SU-DHL-6 (cell line): ENCODE results near the gene GSN.

Experiments used
- H2AFZ ChIP-seq: fragments of 200-600 bp; sonication (generic); 2 replicates; pipeline ENCODE4 v1.6.1; 2014; ENCODE audit warnings: low read depth, mild to moderate bottlenecking, moderate library complexity, mixed read lengths, antibody characterized with exemption, low read length; ENCODE audit not compliant: severe bottlenecking
- H3F3A ChIP-seq: fragments of 200-600 bp; shearing (Covaris generic); 2 replicates; pipeline ENCODE4 v1.6.0; 2016; ENCODE audit warnings: antibody characterized with exemption, mild to moderate bottlenecking; ENCODE audit not compliant: insufficient read depth
- H3K27ac ChIP-seq: fragments of 200-600 bp; sonication (generic); 2 replicates; pipeline ENCODE4 v1.5.1; 2016; ENCODE audit warnings: low read depth, mild to moderate bottlenecking, low read length, moderate library complexity, mixed read lengths
- H3K27me3 ChIP-seq: fragments of 200-600 bp; sonication (generic), shearing (Covaris generic); 2 replicates; pipeline ENCODE4 v1.6.0; 2014; ENCODE audit warnings: mild to moderate bottlenecking, low read length
- H3K36me3 ChIP-seq: fragments of 200-600 bp; sonication (generic); 2 replicates; pipeline ENCODE4 v1.6.1; 2014; ENCODE audit warnings: mild to moderate bottlenecking, low read length, mixed read lengths
- H3K4me2 ChIP-seq: fragments of 300-600, 200-600 bp; shearing (Covaris generic), sonication (generic); 2 replicates; pipeline ENCODE4 v1.6.0; 2014; ENCODE audit warnings: low read length, low read depth, mild to moderate bottlenecking; ENCODE audit not compliant: poor library complexity, severe bottlenecking
- H3K4me3 ChIP-seq: fragments of 200-600 bp; sonication (generic); 2 replicates; pipeline ENCODE4 v1.5.1; 2014; ENCODE audit warnings: antibody characterized with exemption, low read length, mild to moderate bottlenecking, mixed read lengths; ENCODE audit not compliant: insufficient read depth, poor library complexity, severe bottlenecking
- H3K79me2 ChIP-seq: fragments of 200-600 bp; sonication (generic); 2 replicates; pipeline ENCODE4 v1.6.1; 2014; ENCODE audit warnings: mild to moderate bottlenecking, low read length, moderate library complexity; ENCODE audit not compliant: insufficient read depth
- H3K9ac ChIP-seq: fragments of 200-600 bp; sonication (generic); 2 replicates; pipeline ENCODE4 v1.7.0; 2014; ENCODE audit warnings: mild to moderate bottlenecking, low read length
- H3K9me2 ChIP-seq: fragments of 200-600 bp; sonication (generic); replicated peaks from 2 replicates; pipeline ENCODE4 v1.6.1; 2014; ENCODE audit warnings: low read length; ENCODE audit not compliant: insufficient read depth
- H3K9me3 ChIP-seq: fragments of 200-600 bp; sonication (generic); 2 replicates; pipeline ENCODE4 v1.6.1; 2014; ENCODE audit warnings: low read length, mixed read lengths; ENCODE audit not compliant: insufficient read depth
- H4K20me1 ChIP-seq: fragments of 200-600 bp; sonication (generic); 2 replicates; pipeline ENCODE4 v1.6.1; 2014; ENCODE audit warnings: low read depth, mild to moderate bottlenecking, antibody characterized with exemption, low read length, moderate library complexity, mixed read lengths
- EZH2phosphoT487 ChIP-seq: fragments of 200-600 bp; sonication (generic), shearing (Covaris generic); conservative IDR thresholded peaks from 2 replicates; pipeline ENCODE4 v1.6.1; 2018; ENCODE audit warnings: mild to moderate bottlenecking, antibody characterized with exemption, low read length, moderate library complexity, mixed read lengths
- TF ChIP-seq, protein P1 (sequence below): fragments of 200-600 bp; sonication (generic); IDR thresholded peaks from one replicate; pipeline ENCODE4 v1.5.1; 2017; ENCODE audit warnings: antibody characterized with exemption, mild to moderate bottlenecking, low read length, moderate library complexity; ENCODE audit not compliant: insufficient read depth, poor library complexity, severe bottlenecking

The GSN gene

DNA sequence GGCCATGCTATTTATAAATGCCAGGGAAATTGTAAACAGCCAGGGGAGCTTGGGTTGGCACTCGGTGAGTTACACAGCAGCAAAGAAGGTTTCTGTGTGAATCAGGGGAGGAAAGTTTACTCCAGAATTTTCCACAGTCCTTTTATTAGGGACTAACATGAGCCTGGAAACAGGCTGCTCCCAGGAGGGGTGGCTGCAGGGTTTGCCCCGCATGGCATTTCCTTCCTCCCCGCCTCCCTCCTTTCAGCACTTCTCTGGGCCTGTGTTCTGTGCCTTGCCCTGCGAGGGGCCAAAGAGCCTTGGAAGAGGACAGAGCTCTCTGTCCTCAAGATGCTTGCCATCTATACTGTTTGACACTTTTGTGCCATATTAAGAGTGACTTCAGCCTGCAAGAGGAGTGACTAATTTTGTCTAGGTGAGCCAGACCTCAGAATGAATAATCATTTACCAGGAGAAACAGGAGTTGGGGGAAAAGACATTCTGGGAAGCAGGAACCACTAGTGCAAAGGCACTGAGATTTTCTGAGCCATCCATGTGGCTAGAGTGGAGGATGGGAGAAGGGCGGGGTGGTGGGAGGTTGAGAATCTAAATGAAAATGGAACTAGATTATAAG, 1.8 kb downstream of the GSN start:
- Histone ChIP-seq H3K27ac (no peak overlapping the region), H3K9ac (no peak overlapping the region), H3F3A (no peaks in the 10 kb centered on the region), H3K9me2 (no peaks in the 10 kb centered on the region), H4K20me1 (no peaks in the 10 kb centered on the region), H3K9me3 (no peaks in the 10 kb centered on the region), H3K4me3 (no peak overlapping the region), H3K27me3 (no peaks in the 10 kb centered on the region), H3K36me3 (no peaks in the 10 kb centered on the region), H3K4me2 (no peak overlapping the region), H3K79me2 (no peaks in the 10 kb centered on the region), H2AFZ (no peak overlapping the region)
- TF ChIP-seq, protein P1, sequence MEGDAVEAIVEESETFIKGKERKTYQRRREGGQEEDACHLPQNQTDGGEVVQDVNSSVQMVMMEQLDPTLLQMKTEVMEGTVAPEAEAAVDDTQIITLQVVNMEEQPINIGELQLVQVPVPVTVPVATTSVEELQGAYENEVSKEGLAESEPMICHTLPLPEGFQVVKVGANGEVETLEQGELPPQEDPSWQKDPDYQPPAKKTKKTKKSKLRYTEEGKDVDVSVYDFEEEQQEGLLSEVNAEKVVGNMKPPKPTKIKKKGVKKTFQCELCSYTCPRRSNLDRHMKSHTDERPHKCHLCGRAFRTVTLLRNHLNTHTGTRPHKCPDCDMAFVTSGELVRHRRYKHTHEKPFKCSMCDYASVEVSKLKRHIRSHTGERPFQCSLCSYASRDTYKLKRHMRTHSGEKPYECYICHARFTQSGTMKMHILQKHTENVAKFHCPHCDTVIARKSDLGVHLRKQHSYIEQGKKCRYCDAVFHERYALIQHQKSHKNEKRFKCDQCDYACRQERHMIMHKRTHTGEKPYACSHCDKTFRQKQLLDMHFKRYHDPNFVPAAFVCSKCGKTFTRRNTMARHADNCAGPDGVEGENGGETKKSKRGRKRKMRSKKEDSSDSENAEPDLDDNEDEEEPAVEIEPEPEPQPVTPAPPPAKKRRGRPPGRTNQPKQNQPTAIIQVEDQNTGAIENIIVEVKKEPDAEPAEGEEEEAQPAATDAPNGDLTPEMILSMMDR = no peak
- TF ChIP-seq EZH2phosphoT487 = no peak

DNA sequence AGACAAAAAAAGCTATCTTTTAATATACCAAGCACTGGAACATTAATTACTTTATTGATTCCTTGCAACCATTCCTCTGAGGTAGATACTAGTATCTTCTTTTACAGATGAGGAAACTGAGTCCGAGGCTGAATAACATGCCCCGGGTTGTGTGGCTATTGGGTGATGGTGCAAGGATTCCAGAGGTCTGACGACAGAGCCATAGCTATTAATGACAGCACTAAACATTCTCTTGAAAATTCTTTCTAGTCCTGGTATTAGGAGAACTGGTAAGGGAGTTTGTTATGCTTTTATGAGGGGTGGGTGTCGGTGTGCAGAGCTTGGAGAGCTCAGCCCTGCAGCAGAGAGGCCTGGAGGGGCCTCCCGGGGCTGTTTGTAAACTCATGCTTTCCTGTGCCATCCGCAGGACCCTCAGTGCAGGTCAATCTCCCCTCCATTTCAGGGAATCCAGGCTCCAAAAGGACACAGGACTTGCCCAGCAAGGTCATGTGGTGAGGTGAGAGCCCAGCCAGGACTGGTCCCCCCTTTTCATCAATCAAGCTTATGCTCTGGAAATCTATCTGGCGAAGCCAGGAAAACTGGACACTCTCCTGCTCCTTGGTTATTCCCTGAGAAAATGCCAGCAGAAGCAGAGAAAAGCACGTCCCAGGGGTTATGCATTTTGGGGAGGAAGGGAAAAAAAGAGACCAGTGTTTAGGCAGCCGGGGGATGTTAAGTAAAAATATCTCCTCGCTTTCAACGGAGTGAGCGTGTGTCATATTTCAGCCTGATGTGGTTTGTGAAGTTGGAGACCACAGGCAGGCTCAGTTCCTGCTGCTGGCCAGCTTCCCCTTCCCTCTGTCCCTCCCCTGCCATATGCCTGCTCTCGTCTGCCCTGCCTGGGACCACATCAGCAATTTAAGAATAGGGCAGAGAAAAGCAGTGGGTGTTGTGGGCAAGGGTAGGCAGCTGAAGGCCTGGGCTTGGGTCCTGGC, 3.7 kb downstream of the GSN start:
- no peaks in the 10 kb centered on the region for H3K9me2 ChIP-seq
- H3K4me3 ChIP-seq = no peak overlapping the region
- no peak overlapping the region for H3K9ac ChIP-seq
- no peaks in the 10 kb centered on the region for H3K79me2 ChIP-seq
- no peaks in the 10 kb centered on the region for H3K9me3 ChIP-seq
- no peaks in the 10 kb centered on the region for H3F3A ChIP-seq
- no peaks in the 10 kb centered on the region for H3K36me3 ChIP-seq
- no peak overlapping the region for H2AFZ ChIP-seq
- no peak overlapping the region for H3K27ac ChIP-seq
- no peak overlapping the region for H3K4me2 ChIP-seq
- H4K20me1 ChIP-seq = no peaks in the 10 kb centered on the region
- H3K27me3 ChIP-seq = no peaks in the 10 kb centered on the region
- TF ChIP-seq, protein P1 = no peak
- no peak for TF ChIP-seq EZH2phosphoT487

DNA sequence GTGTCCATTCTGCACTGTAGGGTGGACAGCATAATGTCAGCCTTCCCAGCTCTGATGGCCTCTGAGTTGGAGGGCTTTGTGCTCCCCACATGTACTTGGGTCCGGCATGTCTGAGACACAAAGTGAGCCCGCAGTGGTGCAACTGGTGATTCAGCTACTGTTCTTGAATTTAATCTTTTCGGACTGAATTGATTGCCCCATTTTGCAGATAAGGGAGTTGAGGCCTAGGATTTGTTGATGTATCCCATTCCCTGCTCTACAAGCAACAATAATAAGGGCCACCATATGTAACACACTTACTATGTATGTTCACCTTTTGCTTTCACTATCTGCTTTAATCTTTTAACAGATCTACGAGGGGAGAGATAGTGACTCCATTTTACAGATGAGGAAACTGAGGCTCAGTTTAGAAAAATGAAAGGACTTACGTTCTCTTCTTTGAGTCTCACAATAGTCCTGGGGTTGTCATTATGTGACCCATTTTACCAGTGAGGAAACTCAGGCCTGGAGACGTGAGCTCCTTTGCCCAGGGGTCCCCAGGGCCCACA, 4.5 kb downstream of the GSN start:
- H3K79me2 ChIP-seq = no peaks in the 10 kb centered on the region
- H3K27ac ChIP-seq = no peak overlapping the region
- TF ChIP-seq, protein P1 = no peak
- TF ChIP-seq EZH2phosphoT487 = no peak
- H3K9me3 ChIP-seq = no peaks in the 10 kb centered on the region
- no peaks in the 10 kb centered on the region for H3F3A ChIP-seq
- H2AFZ ChIP-seq = no peak overlapping the region
- H4K20me1 ChIP-seq = no peaks in the 10 kb centered on the region
- no peak overlapping the region for H3K9ac ChIP-seq
- no peak overlapping the region for H3K4me2 ChIP-seq
- no peaks in the 10 kb centered on the region for H3K9me2 ChIP-seq
- no peaks in the 10 kb centered on the region for H3K27me3 ChIP-seq
- no peaks in the 10 kb centered on the region for H3K36me3 ChIP-seq
- H3K4me3 ChIP-seq = no peak overlapping the region
